PC-3 (cell line): ENCODE measurements around the gene RBMS3.

ENCODE experiments used
- EZH2 ChIP-seq: fragments of 300-600 bp; sonication (generic); IDR thresholded peaks from one replicate; pipeline ENCODE4 v1.6.1; 2017; ENCODE audit warnings: antibody characterized with exemption, mild to moderate bottlenecking, low read length; ENCODE audit not compliant: unreplicated experiment
- EZH2phosphoT487 ChIP-seq: fragments of 300-600 bp; sonication (generic); IDR thresholded peaks from 2 replicates; pipeline ENCODE4 v1.6.1; 2018; ENCODE audit warnings: mild to moderate bottlenecking, antibody characterized with exemption, low read length, borderline replicate concordance
- TF ChIP-seq, protein P1 (sequence below): fragments of 300-600 bp; sonication (generic); conservative IDR thresholded peaks from 2 replicates; pipeline ENCODE4 v1.5.1; 2017; ENCODE audit warnings: antibody characterized with exemption, low read depth, mild to moderate bottlenecking, low read length

DNA sequence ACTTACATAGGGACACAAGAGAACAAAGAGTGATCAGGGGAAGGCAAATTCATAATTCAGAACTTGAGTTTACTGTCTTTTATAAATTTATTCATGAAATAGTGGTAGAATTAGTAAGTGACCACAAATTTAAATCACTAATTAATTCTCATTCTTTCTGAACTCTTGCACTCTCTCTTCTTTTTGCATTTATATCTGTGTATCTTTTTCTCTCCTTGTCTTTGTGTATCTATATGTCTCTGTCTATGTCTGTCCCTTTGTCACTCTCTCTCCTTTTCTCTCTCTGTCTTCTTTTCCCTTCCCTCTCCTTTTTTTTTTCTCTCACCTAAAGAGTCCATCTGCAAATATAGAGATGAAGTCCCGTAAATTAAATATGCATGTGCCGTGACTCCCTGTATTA lies 31.5 kb downstream of the RBMS3 start:
- TF ChIP-seq, protein P1, sequence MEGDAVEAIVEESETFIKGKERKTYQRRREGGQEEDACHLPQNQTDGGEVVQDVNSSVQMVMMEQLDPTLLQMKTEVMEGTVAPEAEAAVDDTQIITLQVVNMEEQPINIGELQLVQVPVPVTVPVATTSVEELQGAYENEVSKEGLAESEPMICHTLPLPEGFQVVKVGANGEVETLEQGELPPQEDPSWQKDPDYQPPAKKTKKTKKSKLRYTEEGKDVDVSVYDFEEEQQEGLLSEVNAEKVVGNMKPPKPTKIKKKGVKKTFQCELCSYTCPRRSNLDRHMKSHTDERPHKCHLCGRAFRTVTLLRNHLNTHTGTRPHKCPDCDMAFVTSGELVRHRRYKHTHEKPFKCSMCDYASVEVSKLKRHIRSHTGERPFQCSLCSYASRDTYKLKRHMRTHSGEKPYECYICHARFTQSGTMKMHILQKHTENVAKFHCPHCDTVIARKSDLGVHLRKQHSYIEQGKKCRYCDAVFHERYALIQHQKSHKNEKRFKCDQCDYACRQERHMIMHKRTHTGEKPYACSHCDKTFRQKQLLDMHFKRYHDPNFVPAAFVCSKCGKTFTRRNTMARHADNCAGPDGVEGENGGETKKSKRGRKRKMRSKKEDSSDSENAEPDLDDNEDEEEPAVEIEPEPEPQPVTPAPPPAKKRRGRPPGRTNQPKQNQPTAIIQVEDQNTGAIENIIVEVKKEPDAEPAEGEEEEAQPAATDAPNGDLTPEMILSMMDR = no peak
- TF ChIP-seq EZH2 (no peak), EZH2phosphoT487 (no peak)
